HCT116 (cell line): Measurements from ENCODE around the gene PDP2. TPM values are rescaled to one million over a fixed set of nuclear protein-coding genes. Genes with fewer than 3 reads are reported as not detected.

Experiments used
- ATAC-seq: fragments of 200-7000 bp; cut with Tn5 transposase; 2 replicates; pipeline ENCODE4 v1.9.1; 2020; ENCODE audit warnings: mild to moderate bottlenecking, moderate library complexity
- BruUV-seq: library from RNA; stranded (reverse); fragments of 400-500 nt; replicated peaks from 2 replicates; lab custom pipeline; 2021; lab: Mats Ljungman, UMichigan
- CTCF ChIA-PET: fragments of 300-600 bp; sonication (Branson Sonifier 250); formaldehyde crosslinking; loops from one replicate; lab custom pipeline; 2021; ENCODE audit warnings: antibody characterized with exemption; lab: Charles Lee
- POLR2A ChIA-PET: fragments of 300-600, 350-600 bp; sonication (Branson Sonifier 250); formaldehyde crosslinking; loops from one replicate; lab custom pipeline; 2021; ENCODE audit warnings: antibody characterized with exemption; lab: Charles Lee
- RAD21 ChIA-PET, 2 experiments: fragments of 300-600 bp; sonication (Branson Sonifier 250); formaldehyde crosslinking; loops; one replicate each; lab custom pipeline; 2023; ENCODE audit warnings: low total read pairs in 2 of 2; ENCODE audit not compliant: uncharacterized antibody in 2 of 2, unreplicated experiment in 2 of 2, low non-redundant PET in 1 of 2; lab: Charles Lee
- DNase-seq: peaks from one replicate; pipeline ENCODE4 v3.0.0-alpha.2; 2010; ENCODE audit warnings: low read depth, low spot score
- H2AFZ ChIP-seq: fragments of 200-600 bp; shearing (Covaris generic), sonication (generic); 2 replicates; pipeline ENCODE4 v1.6.1; 2017; ENCODE audit warnings: low read depth, mixed run types, mixed read lengths, antibody characterized with exemption, low read length; ENCODE audit not compliant: poor library complexity, severe bottlenecking
- H3K27ac ChIP-seq: 2 replicates; pipeline ENCODE4 v1.5.1; 2012; ENCODE audit warnings: low read depth, low read length
- H3K27me3 ChIP-seq: fragments of 200-600 bp; sonication (generic); 2 replicates; pipeline ENCODE4 v1.6.1; 2016; ENCODE audit warnings: mixed run types, low read length, mixed read lengths; ENCODE audit not compliant: insufficient read depth
- H3K36me3 ChIP-seq, 2 experiments: fragments of 200-500 bp in 1 of 2; fragments of 200-600 bp in 1 of 2; sonication (Bioruptor generic) in 1 of 2; sonication (generic) in 1 of 2; 2 replicates each; pipeline versions ENCODE4 v1.5.1 to v1.6.1; 2014 to 2016; ENCODE audit warnings: low read length in 2 of 2, inconsistent platforms in 1 of 2, mixed read lengths in 1 of 2, mixed run types in 1 of 2; ENCODE audit not compliant: insufficient read depth in 2 of 2, control insufficient read depth in 1 of 2
- H3K4me1 ChIP-seq, 2 experiments: fragments of 200-600 bp in 1 of 2; sonication (generic) in 1 of 2; 2 replicates each; pipeline versions ENCODE4 v1.5.1 to v1.6.1; 2012 to 2017; ENCODE audit warnings: low read length in 2 of 2, inconsistent platforms in 1 of 2, mild to moderate bottlenecking in 1 of 2, mixed read lengths in 1 of 2, mixed run types in 1 of 2, moderate library complexity in 1 of 2; ENCODE audit not compliant: insufficient read depth in 2 of 2, control insufficient read depth in 1 of 2
- H3K4me2 ChIP-seq: fragments of 200-600 bp; sonication (generic); 2 replicates; pipeline ENCODE4 v1.6.1; 2017; ENCODE audit warnings: mixed run types, low read length, mixed read lengths
- H3K4me3 ChIP-seq, 2 experiments: fragments of 200-600 bp in 1 of 2; sonication (generic) in 1 of 2; replicated peaks in 1 of 2; 2 replicates each; pipeline ENCODE4 v1.5.1; 2011 to 2016; ENCODE audit warnings: low read length in 2 of 2, control low read depth in 1 of 2, low read depth in 1 of 2, mild to moderate bottlenecking in 1 of 2, mixed read lengths in 1 of 2, mixed run types in 1 of 2
- H3K79me2 ChIP-seq: fragments of 200-600 bp; sonication (generic); 2 replicates; pipeline ENCODE4 v1.6.1; 2017; ENCODE audit warnings: mild to moderate bottlenecking, mixed run types, low read length, moderate library complexity, mixed read lengths; ENCODE audit not compliant: insufficient read depth
- H3K9ac ChIP-seq: fragments of 200-600 bp; sonication (generic); 2 replicates; pipeline ENCODE4 v1.6.1; 2016; ENCODE audit warnings: low read length, mixed read lengths
- H3K9me2 ChIP-seq: fragments of 200-600 bp; sonication (generic), shearing (Covaris generic); 2 replicates; pipeline ENCODE4 v1.6.1; 2017; ENCODE audit warnings: mixed run types, mild to moderate bottlenecking, moderate library complexity; ENCODE audit not compliant: insufficient read depth
- H3K9me3 ChIP-seq, 2 experiments: fragments of 200-500 bp in 1 of 2; fragments of 200-600 bp in 1 of 2; sonication (Bioruptor generic) in 1 of 2; sonication (generic) in 1 of 2; 2 replicates each; pipeline ENCODE4 v1.6.1; 2014 to 2017; ENCODE audit warnings: low read length in 2 of 2, mixed read lengths in 2 of 2, inconsistent platforms in 1 of 2, low read depth in 1 of 2, mild to moderate bottlenecking in 1 of 2, mixed run types in 1 of 2, moderate library complexity in 1 of 2; ENCODE audit not compliant: control insufficient read depth in 1 of 2, insufficient read depth in 1 of 2
- H4K20me1 ChIP-seq: fragments of 200-600 bp; sonication (generic), shearing (Covaris generic); 2 replicates; pipeline ENCODE4 v1.6.1; 2017; ENCODE audit warnings: mixed run types, mild to moderate bottlenecking, moderate library complexity; ENCODE audit not compliant: insufficient read depth
- CEBPB ChIP-seq: IDR thresholded peaks from 2 replicates; pipeline ENCODE4 v1.6.1; 2012; ENCODE audit warnings: low read depth
- ELF1 ChIP-seq: IDR thresholded peaks from 2 replicates; pipeline ENCODE4 v1.6.1; 2012; ENCODE audit warnings: low read depth, borderline replicate concordance
- EZH2 ChIP-seq: fragments of 200-600 bp; sonication (generic); IDR thresholded peaks from 2 replicates; pipeline ENCODE4 v1.6.1; 2017; ENCODE audit warnings: antibody characterized with exemption, mixed run types
- EZH2phosphoT487 ChIP-seq: fragments of 200-600 bp; IDR thresholded peaks from 2 replicates; pipeline ENCODE4 v1.6.1; 2018; ENCODE audit warnings: antibody characterized with exemption, borderline replicate concordance
- FOSL1 ChIP-seq: IDR thresholded peaks from 2 replicates; pipeline ENCODE4 v1.6.1; 2012; ENCODE audit warnings: low read depth
- JUND ChIP-seq: IDR thresholded peaks from 2 replicates; pipeline ENCODE4 v1.6.1; 2012
- POLR2A ChIP-seq: IDR thresholded peaks from 2 replicates; pipeline ENCODE4 v1.7.0; 2011; ENCODE audit warnings: borderline replicate concordance; ENCODE audit not compliant: insufficient read depth, insufficient read length; ENCODE audit errors: extremely low read depth
- POLR2AphosphoS5 ChIP-seq: IDR thresholded peaks from 2 replicates; pipeline ENCODE4 v1.6.1; 2011; ENCODE audit warnings: mild to moderate bottlenecking, low read depth, low read length, moderate library complexity
- RAD21 ChIP-seq: IDR thresholded peaks from 2 replicates; pipeline ENCODE4 v1.6.1; 2012; ENCODE audit warnings: low read depth, mild to moderate bottlenecking
- TCF7L2 ChIP-seq: IDR thresholded peaks from 2 replicates; pipeline ENCODE4 v1.7.0; 2011; ENCODE audit warnings: borderline replicate concordance, inconsistent platforms; ENCODE audit not compliant: insufficient read depth, insufficient read length; ENCODE audit errors: extremely low read depth
- YY1 ChIP-seq: IDR thresholded peaks from 2 replicates; pipeline ENCODE4 v1.6.1; 2011; ENCODE audit warnings: low read length, low read depth, moderate library complexity, mild to moderate bottlenecking; ENCODE audit not compliant: insufficient replicate concordance; ENCODE audit errors: extremely low read depth
- intact Hi-C: fragments of 100-400 bp; cut with micrococcal nuclease; formaldehyde crosslinking; loops from 2 replicates; pipeline ENCODE4 v1.10.0; 2022
- total RNA-seq: library from RNA; stranded (reverse); gene quantifications from one replicate; pipeline ENCODE4 v1.2.1, GENCODE V29; 2021; ENCODE audit not compliant: unreplicated experiment
- TF ChIP-seq, protein P1 (sequence below): IDR thresholded peaks from 2 replicates; pipeline ENCODE4 v1.6.1; 2011; ENCODE audit warnings: mild to moderate bottlenecking, low read length, moderate library complexity; ENCODE audit not compliant: insufficient replicate concordance; ENCODE audit errors: extremely low read depth

PDP2 gene
- total RNA-seq, 1 experiment from 2014 or later = 19.9 TPM

DNA sequence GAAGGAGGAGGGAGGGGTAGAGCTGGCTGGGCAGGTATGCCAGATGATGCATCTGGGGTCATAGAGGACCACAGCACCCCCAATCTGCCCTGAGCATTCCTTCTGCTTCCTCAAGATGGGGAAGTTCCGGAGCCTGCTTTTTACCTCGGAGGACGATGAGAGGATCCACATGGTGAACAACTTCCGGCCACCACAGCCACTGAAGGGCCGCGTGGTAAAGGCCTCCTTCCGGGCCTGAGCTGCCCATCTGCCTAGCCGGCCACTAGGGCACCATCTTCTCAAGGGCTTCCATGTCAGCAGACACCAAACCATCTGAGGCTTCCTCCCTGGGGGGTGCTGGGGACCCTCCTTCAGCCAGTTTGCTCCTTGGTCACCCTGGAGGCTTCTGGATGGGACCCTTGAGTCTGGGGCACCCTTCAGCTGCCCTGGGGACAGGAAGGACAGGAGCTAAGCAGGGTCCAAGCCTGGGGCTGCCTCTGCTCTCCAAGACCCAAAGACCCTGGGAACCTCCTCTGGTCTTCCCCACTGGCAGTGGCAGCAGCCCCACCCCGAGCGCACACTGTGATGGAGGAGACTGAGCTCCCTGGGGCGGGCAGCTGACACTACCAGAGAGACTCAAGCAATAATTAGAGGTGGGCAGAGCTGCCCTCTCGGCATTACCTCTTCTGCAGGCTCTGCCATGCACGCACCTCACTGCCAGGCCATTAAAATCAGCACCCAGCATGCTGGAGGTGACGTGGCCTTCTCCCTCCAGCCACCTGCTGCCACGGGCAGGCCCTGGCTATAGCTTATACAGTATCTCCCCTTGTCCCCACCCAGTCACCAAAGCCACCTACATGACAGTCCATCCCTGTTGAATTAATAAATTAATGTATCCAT lies 26.8 kb upstream of the PDP2 start:
- DNase-seq = no peak

More for the DNA sequence above, 26.8 kb upstream of the PDP2 start:
- H2AFZ ChIP-seq = no peak overlapping the region
- BruUV-seq = no TSS peak
- no peaks in the 10 kb centered on the region for H3K79me2 ChIP-seq
- H3K4me3 ChIP-seq = no peak overlapping the region
- H3K4me1 ChIP-seq = no peaks in the 10 kb centered on the region; a peak in 1 of 4 replicates
- no peaks in the 10 kb centered on the region for H4K20me1 ChIP-seq
- H3K27ac ChIP-seq = no peak overlapping the region
- ChIA-PET RAD21 (no interaction called here), CTCF (interaction anchor here (0.8 to 1.4 kb wide), 2 partner anchors 20 to 23 kb away, joined by 3 to 4 read pairs; partner anchors contain the start of gene NAE1)
- no peak overlapping the region for H3K4me2 ChIP-seq
- H3K9me2 ChIP-seq = no peaks in the 10 kb centered on the region
- intact Hi-C loops = no loop called here
- H3K9me3 ChIP-seq = no peaks in the 10 kb centered on the region
- ATAC-seq = no peak
- no peak for TF ChIP-seq RAD21
- no peak for TF ChIP-seq FOSL1
- no peak for TF ChIP-seq JUND
- no peak for TF ChIP-seq EZH2
- TF ChIP-seq CEBPB = no peak
- no peak for TF ChIP-seq TCF7L2
- TF ChIP-seq POLR2A = no peak
- no peak for TF ChIP-seq ELF1
- no peak for TF ChIP-seq YY1
- TF ChIP-seq POLR2AphosphoS5 = no peak
- TF ChIP-seq, protein P1, sequence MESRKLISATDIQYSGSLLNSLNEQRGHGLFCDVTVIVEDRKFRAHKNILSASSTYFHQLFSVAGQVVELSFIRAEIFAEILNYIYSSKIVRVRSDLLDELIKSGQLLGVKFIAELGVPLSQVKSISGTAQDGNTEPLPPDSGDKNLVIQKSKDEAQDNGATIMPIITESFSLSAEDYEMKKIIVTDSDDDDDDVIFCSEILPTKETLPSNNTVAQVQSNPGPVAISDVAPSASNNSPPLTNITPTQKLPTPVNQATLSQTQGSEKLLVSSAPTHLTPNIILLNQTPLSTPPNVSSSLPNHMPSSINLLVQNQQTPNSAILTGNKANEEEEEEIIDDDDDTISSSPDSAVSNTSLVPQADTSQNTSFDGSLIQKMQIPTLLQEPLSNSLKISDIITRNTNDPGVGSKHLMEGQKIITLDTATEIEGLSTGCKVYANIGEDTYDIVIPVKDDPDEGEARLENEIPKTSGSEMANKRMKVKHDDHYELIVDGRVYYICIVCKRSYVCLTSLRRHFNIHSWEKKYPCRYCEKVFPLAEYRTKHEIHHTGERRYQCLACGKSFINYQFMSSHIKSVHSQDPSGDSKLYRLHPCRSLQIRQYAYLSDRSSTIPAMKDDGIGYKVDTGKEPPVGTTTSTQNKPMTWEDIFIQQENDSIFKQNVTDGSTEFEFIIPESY = no peak
- no peak for TF ChIP-seq EZH2phosphoT487
- TF ChIP-seq, all 23 proteins: peak for 0
- H3K36me3 ChIP-seq = no peaks in the 10 kb centered on the region
- no peak overlapping the region for H3K9ac ChIP-seq
- POLR2A ChIA-PET = no interaction called here
- H3K27me3 ChIP-seq = no peaks in the 10 kb centered on the region
